Heart right ventricle (tissue), 16 donors: ENCODE measurements around the gene UNC5C. TPM values are rescaled to one million over a fixed set of nuclear protein-coding genes. Genes with fewer than 3 reads are reported as not detected.

ENCODE experiments used
- ATAC-seq, 8 donors: fragments of 200-7000 bp; cut with Tn5 transposase; one replicate each; pipeline ENCODE4 v1.9.1; 2020; ENCODE audit warnings: mild to moderate bottlenecking in 8 of 8, moderate library complexity in 8 of 8, moderate number of reproducible peaks in 1 of 8
- DNase-seq, 2 donors: peaks; one replicate each; pipeline ENCODE4 v3.0.0-alpha.2; 2020
- H3K27ac ChIP-seq, 10 donors: fragments of 200-600 bp; sonication (generic) in 2 of 10; one replicate each; pipeline versions ENCODE4 v1.5.0 to v1.8.0; 2020 to 2022; ENCODE audit warnings: mild to moderate bottlenecking in 3 of 10
- H3K27me3 ChIP-seq, 7 donors: fragments of 200-600 bp; one replicate each; pipeline ENCODE4 v1.8.0; 2021 to 2022; ENCODE audit warnings: mild to moderate bottlenecking in 2 of 7
- H3K36me3 ChIP-seq, 9 donors: fragments of 200-600 bp; sonication (generic) in 1 of 9; one replicate each; pipeline versions ENCODE4 v1.5.0 to v1.8.0; 2020 to 2022; ENCODE audit warnings: mild to moderate bottlenecking in 2 of 9
- H3K4me1 ChIP-seq, 9 donors: fragments of 200-600 bp; sonication (generic) in 1 of 9; one replicate each; pipeline versions ENCODE4 v1.5.0 to v1.8.0; 2020 to 2022; ENCODE audit warnings: mild to moderate bottlenecking in 4 of 9
- H3K4me3 ChIP-seq, 10 donors: fragments of 200-600 bp; sonication (generic) in 2 of 10; one replicate each; pipeline versions ENCODE4 v1.5.0 to v1.8.0; 2020 to 2022; ENCODE audit warnings: mild to moderate bottlenecking in 7 of 10, moderate library complexity in 2 of 10
- H3K9me3 ChIP-seq, 11 donors: fragments of 200-600 bp in 10 of 11; sonication (generic) in 2 of 11; one replicate each; pipeline versions ENCODE4 v1.5.0 to v1.8.0; 2013 to 2022; ENCODE audit warnings: mild to moderate bottlenecking in 2 of 11, control low read depth in 1 of 11, moderate library complexity in 1 of 11
- CTCF ChIP-seq, 9 donors: fragments of 200-600 bp; sonication (generic) in 2 of 9; IDR thresholded peaks; one replicate each; pipeline versions ENCODE4 v1.5.0 to v1.8.0; 2021 to 2022; ENCODE audit warnings: antibody characterized with exemption in 9 of 9, mild to moderate bottlenecking in 5 of 9, moderate library complexity in 1 of 9
- WGBS, 2 donors: extraction: QIAGEN DNeasy Blood & Tissue Kit; methylation state at CpG; one replicate each; pipeline ENCODE4 v1.1.7; 2013; ENCODE audit warnings: inconsistent platforms in 1 of 2; 5-methylcytosine and 5-hydroxymethylcytosine counted together
- intact Hi-C, 10 donors: fragments of 100-400 bp; cut with DNase I; formaldehyde crosslinking; loops; one replicate each; pipeline versions ENCODE4 v1.11.1 to v1.14.2; 2022
- polyA plus RNA-seq, 2 donors: library from polyadenylated mRNA; stranded (reverse); fragments of 200-250 nt; gene quantifications; one replicate each; pipeline ENCODE4 v1.2.3, GENCODE V29; 2013
- total RNA-seq, 10 donors: library from RNA; stranded (reverse); fragmentation: NEBNext Ultra II Directional in 3 of 10; extraction: Animal tissue kit (Norgen Biotek cat#: 25700) in 3 of 10; gene quantifications; one replicate each; pipeline versions ENCODE4 v1.2.1 to v1.2.4, GENCODE V29; 2021 to 2023
- donor health status: Arrhythmogenic right ventricular cardiomyopathy.
- donor health status: ischemic (EF 13 %, LVEDD 7.1; RV severe dilation, severe dysfunction).
- donor health status: healthy with polysubstance abuse.
- donor health status: DM: no; HTN: yes; CAD: no.
- donor health status: DM: no; HTN: no; CAD: no.
- donor health status: ischemic (EF 25% LVEDD 6.9; RV normal size, moderate dysfunction).
- donor health status: ischemic (EF 25% LVEDD 5.7; RV mildly dilated, moderate dysfunction).
- donor health status: healthy.
- donor health status: DM: yes; HTN: yes; CAD: no.
- donor health status: Ischemic cardiomyopathy.
- donor health status: ischemic (EF 35%, LVEDD 5.7; RV mildly dilated, moderate dysfunction).
- donor health status: nonischemic (EF 11% LVEDD 7.7; RV severe dilation, severe dysfunction).
- donor health status: DM: yes; HTN: yes; CAD: no.
- donor health status: PGD.
- donor health status: ischemic (EF 29% LVEDD 5.4; RV normal size, mild dysfunction).
- donor health status: nonischemic (EF 23%, LVEDD 6.1; RV moderate dilation, normal function).

UNC5C gene
- total and polyA plus RNA-seq, 12 donors = 0.44 to 3.2 (median 1.5) TPM

- no peaks in the 10 kb centered on the region for H3K27me3 ChIP-seq
- intact Hi-C loops = no loop called here
- DNase-seq = no peak
- no peak for ATAC-seq
- H3K27ac ChIP-seq = no peak overlapping the region
- no peaks in the 10 kb centered on the region for H3K9me3 ChIP-seq
- H3K4me3 ChIP-seq = no peak overlapping the region
- H3K4me1 ChIP-seq = peaks cover 0 to 10% (median 3%) of the 10 kb centered on the region in 9 donors
- no peaks in the 10 kb centered on the region for H3K36me3 ChIP-seq
- WGBS, 2 donors = 62 to 68% methylated on average over 3 of the region's 3 CpGs
- TF ChIP-seq CTCF (IDR thresholded peaks at IDR 0.05) = no peak
Measured at GRCh38 chr4:95360256-95360903, 188.4 kb downstream of the UNC5C start.

- no peak for TF ChIP-seq CTCF (IDR thresholded peaks at IDR 0.05)
- Histone ChIP-seq H3K4me3 (no peak overlapping the region), H3K27ac (no peak overlapping the region), H3K27me3 (no peaks in the 10 kb centered on the region), H3K4me1 (peaks cover 0 to 2% (median 0%) of the 10 kb centered on the region in 9 donors), H3K36me3 (no peaks in the 10 kb centered on the region), H3K9me3 (no peaks in the 10 kb centered on the region)
- 38 to 58% methylated on average over 1 of the region's 1 CpG for WGBS, 2 donors
- no peak for ATAC-seq
- intact Hi-C loops = no loop called here
- no peak for DNase-seq
Measured at GRCh38 chr4:95358421-95358820, 190.4 kb downstream of the UNC5C start.

- 88 to 95% methylated on average over 1 of the region's 1 CpG for WGBS, 2 donors
- H3K36me3 ChIP-seq = no peaks in the 10 kb centered on the region
Measured at GRCh38 chr4:95355021-95355420, 193.8 kb downstream of the UNC5C start.

GRCh38 chr4:95348418-95348817, 200.4 kb downstream of the UNC5C start:
- no peaks in the 10 kb centered on the region for H3K4me1 ChIP-seq
- ATAC-seq = no peak
- no peaks in the 10 kb centered on the region for H3K27me3 ChIP-seq
- H3K36me3 ChIP-seq = no peaks in the 10 kb centered on the region
- no peak overlapping the region for H3K27ac ChIP-seq
- WGBS, 2 donors = 93 to 95% methylated on average over 1 of the region's 1 CpG
- peaks cover 0 to 44% (median 23%) of the 10 kb centered on the region in 11 donors for H3K9me3 ChIP-seq
- no peak overlapping the region for H3K4me3 ChIP-seq
- TF ChIP-seq CTCF (IDR thresholded peaks at IDR 0.05) = no peak
- intact Hi-C loops = no loop called here
- DNase-seq = no peak

More at GRCh38 chr4:95355021-95355420, 193.8 kb downstream of the UNC5C start:
- H3K27ac ChIP-seq = no peak overlapping the region
- no peaks in the 10 kb centered on the region for H3K27me3 ChIP-seq
- DNase-seq (no peak), ATAC-seq (no peak)
- H3K9me3 ChIP-seq = no peaks in the 10 kb centered on the region
- H3K4me1 ChIP-seq = no peaks in the 10 kb centered on the region
- H3K4me3 ChIP-seq = no peak overlapping the region
- TF ChIP-seq CTCF (IDR thresholded peaks at IDR 0.05) = no peak
- intact Hi-C loops = no loop called here
